GM19372 (cell line): ENCODE measurements around the gene ESAM.

Source experiments
- ATAC-seq: cut with Tn5 transposase; IDR thresholded peaks from one replicate; pipeline ENCODE4 v1.9.1; 2021; ENCODE audit warnings: mild to moderate bottlenecking, low read depth, moderate library complexity; ENCODE audit not compliant: unreplicated experiment

The ESAM gene, protein sequence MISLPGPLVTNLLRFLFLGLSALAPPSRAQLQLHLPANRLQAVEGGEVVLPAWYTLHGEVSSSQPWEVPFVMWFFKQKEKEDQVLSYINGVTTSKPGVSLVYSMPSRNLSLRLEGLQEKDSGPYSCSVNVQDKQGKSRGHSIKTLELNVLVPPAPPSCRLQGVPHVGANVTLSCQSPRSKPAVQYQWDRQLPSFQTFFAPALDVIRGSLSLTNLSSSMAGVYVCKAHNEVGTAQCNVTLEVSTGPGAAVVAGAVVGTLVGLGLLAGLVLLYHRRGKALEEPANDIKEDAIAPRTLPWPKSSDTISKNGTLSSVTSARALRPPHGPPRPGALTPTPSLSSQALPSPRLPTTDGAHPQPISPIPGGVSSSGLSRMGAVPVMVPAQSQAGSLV

DNA sequence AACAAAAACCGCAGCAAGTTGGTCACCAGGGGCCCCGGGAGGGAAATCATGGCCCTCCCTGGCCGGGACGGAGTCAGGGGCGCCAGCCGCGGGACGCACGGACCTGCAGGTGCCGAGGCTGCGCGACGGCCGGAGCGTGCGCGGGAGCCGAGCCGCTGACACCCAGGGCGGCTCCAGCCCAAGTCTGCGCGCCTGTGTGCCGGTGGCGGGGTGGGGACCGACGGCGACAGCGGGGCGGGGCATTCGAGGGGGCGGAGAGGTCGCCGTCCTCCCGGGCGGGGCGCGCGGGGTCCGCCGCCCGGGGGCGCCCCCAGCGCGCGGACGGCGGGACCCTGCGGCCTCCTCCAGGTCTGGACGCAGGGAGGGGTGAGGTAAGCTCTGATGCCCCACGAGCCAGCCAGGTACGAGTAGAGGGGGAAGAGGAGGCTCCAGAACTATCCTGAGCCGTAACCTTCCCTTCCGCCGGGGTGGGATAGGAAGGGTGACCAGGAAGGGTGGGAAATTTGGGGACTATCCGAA, at the start of gene ESAM:
TSS of gene ESAM (minus strand) at position 186 of the 519 bp plus-strand sequence. CDS start at position 50, 136 bp downstream.
- ATAC-seq, result peak; percentile 54

DNA sequence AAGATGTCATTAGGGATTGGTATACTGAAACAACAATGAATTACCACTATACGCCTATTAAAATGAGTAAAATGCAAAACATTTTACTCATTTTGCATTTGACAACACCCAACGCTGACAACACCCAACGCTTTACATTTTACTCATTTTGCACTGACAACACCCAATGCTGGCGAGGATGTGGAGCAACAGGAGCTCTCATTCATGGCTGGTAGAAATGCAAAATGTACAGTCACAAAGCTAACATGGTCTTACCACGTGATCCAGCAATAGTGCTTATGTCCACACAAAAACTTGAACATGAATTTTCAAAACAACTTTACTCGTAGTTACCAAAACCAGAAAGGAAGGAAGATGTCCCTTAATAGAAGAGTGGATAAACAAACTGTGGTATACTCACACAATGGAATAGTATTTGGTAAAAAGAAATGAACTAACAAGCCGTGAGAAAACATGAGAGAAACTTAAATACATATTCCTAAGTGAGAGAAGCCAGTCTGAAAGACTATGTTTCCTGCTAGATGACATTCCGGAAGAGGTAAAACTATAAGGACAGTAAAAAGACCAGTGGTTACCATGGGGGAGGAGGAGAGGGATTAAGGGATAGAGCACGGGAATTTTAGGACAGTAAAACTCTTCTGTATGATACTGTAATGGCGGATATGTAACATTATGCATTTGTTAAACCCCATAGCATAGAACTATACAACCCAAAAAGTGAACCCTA, 49.5 kb upstream of the ESAM start:
- ATAC-seq, result no peak

DNA sequence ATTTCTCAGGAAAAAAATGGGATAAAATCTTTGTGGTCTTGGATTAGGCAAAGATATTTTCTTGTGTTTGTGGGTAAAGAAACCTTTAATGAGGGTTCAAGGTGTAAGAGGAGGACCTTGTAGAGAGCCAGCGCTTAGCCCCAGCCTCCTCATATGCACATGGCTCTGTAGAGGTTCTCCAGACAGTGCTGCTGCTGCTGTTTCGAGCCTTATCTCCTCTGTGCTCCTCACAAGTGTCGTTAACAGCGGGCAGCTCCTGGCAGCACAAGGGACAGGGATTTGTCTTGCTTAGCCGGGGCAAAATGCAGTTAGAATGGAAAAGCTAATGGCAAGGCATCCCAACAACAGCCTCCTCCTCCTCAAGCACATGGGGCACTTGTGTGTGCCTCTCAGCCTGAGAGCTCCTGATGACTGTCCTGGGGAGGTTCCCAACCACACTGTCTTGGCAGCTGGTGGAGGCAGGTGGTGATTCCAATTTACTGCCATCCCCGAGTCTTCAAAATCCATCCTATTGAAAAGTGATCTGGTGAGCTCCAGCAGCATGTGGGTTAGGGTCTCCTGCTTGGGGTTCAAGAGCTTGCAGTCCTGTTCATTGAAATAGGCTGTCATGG, 45.7 kb upstream of the ESAM start:
- no peak for ATAC-seq

DNA sequence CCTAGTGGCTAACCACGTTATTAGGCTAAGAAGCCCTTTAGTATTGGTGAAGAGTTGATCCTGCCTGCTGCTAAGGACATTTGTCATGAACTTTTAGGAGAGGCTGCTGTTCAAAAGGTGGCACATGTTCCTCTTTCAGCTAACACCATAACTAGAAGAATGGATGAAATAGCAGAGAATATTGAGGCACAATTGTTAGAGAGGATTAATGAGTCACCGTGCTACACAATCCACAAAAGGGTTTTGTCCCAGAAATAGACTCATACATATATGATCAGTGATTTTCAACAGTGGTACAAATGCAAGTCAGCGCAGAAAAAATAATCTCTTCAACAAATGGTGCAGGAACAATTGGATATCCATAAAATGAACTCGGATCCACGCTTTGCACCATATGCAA, 45.1 kb upstream of the ESAM start:
- no peak for ATAC-seq

DNA sequence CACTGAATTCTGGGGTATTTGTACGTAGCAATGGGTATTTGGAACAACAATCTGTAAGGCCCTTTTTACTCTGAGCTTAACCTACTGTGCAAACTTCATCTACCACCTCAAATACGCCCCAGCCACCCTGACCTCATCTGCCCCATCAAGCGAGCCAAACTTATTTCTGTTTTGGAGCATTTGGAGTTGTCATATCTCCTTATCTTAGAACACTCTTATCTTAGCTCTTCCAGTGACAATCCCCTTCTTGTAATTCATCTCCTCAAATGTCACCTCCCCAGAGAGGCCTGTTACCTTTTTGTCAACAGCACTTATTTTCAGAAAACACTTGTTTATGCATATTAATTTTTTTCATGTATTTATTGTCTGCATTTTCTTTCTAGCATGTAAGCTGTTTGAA, 42.8 kb upstream of the ESAM start:
- ATAC-seq, result no peak

DNA sequence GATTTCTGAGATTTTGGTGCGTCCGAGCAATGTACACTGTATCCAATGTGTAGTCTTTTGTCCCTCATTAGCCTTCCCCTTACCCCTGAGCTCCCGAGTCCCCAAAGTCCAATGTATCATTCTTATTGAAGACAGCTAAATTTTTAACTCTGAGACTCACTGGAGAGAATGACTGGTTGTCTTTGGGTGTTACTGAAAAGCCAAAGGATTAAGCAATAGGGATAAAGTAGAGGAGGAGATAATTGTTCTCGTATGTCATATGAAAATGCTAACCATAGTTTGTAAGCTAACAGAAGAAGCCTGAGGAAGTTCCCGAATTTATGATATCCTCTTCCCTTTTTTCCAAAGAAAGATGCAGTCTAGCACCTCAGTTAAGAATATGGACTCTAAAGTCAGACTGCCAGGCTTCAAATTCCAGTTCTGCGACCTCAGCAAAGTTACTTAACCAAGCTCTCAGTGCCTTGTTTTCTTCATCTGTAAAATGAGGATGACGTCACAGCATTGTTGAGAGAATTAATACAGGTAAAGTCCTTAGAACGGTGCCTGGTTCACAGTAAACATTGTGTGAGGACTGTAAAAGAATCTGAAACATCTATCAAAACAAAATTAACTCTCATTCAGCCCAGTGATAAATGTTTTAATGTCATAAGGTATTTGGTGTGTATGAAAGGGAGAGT, 39.7 kb upstream of the ESAM start:
- no peak for ATAC-seq

DNA sequence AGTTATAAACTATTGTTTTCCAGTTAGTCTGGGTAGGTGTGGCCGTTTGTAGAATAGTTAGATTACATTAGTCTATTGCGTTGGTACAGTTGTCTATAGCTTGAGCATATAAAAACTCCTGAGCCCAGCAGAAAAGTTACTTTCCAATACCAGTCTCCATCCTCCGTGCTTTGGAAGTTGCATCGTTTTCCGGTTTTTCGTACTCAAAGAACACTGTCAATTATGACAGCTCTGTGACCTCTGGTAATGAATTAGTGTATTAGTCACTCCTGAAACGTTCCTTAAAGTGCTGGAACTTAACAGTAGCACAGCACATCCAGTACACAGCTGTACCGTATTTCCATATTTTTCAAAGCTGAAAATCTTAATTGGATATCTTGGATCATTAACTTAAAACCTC, 38.9 kb upstream of the ESAM start:
- no peak for ATAC-seq

DNA sequence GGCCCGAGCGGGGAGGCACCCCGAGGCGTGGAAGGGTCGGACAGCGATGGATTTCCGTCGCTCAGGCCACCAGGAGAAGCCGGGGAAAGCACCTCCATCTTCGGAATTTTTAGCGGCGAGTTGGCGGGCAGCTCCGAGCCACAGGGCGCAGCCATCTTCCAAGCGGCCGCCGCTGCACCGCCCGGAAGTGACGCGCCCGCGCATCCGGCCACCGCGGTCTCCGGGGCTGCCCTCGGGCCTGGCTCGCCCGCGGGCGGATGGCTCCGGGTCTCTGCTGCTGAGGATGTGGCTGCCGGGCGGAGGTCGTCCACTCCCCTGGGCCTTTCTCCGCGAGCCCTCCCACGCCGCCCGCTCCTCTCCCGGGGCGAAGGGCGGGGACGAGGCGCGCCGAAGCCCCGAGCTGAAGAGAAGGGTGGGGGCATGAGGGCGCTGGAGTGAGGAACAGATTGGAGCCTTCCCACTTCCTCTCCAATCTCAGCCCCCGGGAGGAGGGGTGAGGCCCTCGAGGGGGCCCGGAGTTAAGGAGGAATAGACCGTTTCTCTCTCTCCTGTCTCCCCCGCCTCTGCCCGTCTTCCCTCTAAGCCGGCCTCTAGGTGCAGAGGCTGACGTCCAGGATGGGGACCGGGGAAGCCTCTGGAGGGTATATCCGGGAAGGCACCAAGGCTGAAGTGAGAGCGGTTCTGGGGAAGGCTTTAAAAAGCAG, 38.3 kb upstream of the ESAM start, which contains the start of gene MSANTD2:
TSS of gene MSANTD2 (minus strand) at position 181 of the 704 bp plus-strand sequence. CDS start at position 155, 26 bp downstream.
- peak; percentile 92 for ATAC-seq

DNA sequence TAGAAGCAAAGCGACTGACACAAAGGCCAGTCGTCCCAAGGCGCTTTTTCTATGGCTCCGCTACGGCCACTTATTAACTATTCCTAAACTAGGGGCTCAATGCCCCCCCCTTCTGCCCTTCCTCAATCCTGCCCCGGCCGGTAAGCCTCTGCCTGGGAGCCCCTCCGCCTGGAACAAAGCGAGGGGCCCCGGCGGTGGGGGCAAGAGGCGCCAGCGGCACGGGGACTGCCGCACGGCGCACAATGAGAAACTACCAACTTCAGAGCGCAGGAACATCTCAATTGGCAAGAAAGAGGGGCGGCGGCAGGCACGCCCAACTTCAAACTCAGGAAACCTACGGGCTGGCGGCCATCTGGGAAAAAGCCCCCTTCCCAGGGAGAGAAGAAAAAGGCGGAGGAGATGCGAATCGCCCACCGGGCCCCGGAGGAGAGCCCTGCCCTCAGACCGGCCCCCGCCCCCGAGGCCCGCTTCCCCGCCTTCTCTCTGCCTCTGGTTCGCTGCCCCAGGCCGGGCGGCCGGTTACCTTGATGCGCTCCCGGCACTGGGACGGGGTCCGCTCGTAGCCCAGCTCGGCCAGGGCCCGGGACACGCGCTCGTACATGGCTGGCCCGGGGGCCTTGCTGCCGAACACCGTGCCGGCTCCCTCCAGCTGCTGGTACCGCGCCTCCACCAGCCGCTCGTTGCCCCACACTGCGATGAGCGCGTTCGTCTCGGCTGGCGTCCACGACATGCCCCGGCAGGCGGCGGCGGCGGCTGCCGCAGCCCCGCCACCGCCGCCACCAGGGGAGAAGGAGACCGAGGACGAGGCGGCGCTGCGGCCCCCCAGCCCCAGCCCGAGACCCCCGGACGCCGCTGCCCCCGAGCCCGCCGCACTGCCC, 37.5 kb upstream of the ESAM start:
- ATAC-seq, result peak; percentile 34

DNA sequence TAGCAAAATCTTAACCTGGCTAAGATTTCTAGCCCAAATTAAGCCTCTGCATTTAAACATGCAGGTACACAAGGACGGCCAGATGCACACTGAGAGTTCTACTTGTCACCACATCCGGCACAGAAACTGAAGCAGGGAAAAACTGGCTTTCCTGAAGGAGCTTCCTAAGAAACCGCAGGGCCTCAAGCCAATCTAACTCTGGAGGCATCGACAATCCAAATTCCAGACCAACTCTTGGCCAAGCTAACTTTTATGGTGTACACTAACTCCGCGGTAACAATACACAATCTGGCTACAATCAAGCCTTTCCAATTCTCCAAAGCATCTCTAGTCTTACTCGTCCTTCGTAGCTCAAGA, 36.9 kb upstream of the ESAM start:
- ATAC-seq, result peak; percentile 7

DNA sequence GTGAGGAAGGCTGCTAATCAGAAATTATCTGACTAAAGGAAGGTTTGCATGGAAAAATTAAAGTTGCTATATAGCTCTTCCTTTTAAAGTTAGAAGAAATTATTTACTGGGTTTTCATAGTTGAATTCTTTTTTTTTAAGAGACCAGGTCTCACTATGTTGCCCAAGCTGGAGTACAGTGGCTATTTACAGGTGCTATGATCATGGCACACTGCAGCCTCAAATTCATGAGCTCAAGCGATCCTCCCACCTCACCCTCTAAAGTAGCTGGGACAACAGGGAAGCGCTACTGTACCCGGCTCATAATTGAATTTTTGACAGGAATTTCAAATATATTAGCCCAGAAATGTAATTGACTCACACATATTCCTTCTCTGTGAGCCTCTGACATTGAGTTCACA, 34.2 kb upstream of the ESAM start:
- no peak for ATAC-seq

DNA sequence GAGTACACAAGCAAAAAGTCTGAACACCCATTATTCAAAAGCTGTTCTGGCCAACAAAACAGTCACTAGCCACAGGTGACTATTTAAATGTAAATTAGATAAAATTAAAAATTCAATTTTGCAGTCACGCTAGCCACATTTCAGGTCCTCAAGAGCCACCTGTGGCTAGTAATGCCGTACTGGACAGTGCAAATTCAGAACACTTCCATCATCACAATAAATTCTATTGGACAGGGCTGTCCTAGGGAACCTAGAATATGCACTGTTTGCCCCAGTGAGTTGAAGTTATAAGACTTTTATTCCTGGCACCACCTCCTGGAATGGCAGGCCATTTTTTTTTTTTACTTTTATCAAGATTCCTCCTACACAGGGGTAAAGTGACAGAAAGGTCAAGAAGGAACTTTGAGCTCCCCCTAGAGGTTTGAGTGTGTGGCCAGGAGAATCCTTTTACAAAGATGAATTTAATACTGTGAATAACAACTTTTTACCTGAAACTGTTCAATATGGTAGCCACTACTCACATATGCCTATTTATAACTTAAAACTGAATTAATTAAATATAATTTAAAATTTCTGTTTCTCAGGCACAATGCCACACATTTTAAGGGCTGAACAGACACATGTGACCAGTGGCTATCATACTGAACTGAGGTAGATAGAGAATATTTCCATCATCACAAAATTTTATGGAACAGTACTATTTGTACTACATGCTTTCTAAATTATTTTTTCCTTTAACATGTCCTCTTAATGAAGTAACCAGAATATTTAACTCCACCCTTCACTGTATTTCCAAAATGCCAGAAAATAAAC, 31.6 kb upstream of the ESAM start:
- peak; percentile 63 for ATAC-seq

DNA sequence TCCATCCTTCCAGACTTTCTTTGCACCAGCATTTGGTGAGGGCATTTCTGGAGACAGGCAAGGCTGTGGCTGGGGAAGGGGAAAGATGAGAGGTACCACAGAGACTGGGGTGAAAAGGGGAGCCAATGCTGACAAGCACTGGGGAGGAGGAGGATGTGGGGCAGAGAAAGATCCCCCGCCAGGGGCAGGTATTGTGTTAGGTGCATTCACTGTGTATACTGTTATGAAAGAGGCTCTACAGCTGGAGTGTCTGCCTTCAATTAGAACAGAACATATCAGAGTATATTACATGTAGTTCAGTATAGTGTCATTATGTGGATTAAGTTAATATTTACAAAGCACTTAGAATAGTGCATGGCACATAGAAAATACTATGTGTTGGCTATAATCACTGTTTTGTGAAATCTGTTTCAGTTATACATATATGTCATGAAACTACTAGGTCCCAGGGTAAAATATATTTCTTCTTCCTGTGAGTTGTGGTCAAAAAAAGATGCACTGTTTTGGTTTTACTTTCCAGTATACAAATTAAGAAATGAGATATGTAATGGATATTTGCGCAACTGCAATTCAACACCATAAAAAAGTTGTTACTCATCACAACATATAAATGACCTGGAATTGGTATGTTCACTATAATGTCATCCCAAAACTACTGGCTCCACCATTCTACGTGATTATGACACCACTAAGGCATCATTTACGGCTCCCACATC, 29.7 kb upstream of the ESAM start:
- peak; percentile 59 for ATAC-seq

DNA sequence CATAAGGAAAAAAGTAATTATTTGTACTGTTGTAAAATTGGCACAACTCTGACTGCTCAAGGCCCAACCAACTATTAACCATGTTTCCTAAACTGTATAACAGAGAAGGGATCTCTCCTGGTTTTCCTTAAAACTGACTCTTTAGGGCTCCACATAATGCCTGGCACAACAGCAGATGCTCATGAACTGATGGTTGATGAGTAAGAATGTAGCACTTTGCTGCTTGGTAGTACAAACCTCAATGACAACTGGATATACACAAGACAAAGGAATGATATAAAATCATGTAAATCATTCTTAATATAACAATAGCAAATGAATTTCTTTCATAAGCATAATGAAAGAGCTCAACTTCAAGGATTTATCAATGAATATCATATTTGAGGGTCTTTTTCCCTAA, 26.4 kb upstream of the ESAM start:
- no peak for ATAC-seq

DNA sequence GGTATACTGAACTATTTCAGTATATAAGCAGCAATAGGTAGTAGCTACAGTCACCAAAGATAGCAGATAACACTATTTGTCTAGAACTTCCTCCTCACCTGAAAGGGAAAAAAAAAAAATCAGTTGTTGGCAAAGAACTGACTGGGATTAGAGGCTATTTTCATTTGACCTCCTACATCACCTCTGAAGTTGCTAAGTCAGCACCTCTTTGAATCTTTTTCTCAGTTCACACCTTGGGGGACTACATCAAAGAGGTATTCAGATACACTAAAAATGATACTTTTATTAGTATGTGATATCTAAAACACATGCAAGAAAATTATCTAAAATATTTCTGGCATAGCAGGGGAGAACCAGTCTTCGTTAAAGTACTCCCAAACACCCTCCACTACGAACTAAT, 22.0 kb upstream of the ESAM start:
- no peak for ATAC-seq

DNA sequence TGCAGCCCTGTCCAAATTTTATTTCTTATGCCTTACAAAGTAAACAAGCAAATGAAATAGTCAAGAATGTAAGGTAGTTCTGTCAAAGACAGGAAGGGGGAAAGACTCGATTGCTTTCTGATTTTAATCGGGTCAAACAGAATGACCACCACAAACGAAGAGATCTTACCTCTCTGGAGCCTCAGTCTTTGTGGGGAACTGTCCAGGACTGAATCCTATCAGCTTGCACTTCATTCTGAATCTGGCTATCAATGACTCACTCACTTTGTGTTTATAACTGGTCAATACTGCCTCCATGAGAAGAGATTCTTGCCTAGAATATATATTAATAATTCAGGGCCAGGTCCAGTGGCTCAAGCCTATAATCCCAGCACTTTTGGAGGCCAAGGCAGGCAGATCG, 20.9 kb upstream of the ESAM start:
- ATAC-seq, result no peak

DNA sequence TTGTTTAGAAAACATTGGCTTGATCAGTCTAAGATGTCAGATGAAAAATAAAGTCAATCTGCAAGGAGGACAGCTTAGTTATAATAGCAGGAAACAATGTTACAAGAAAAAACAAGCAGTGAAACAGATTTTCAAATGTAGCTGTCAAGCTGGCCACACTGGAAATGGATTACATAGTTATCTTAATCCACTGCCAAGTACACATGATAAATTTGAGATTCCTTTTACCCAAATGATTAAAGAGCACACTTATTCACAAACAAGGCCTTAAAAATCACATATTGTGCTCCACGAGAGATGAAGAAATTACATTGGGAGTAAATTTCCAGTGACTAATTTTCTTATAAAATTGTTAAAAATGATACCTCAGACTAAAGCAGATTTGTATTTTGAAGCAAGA, 17.5 kb upstream of the ESAM start:
- ATAC-seq, result no peak

DNA sequence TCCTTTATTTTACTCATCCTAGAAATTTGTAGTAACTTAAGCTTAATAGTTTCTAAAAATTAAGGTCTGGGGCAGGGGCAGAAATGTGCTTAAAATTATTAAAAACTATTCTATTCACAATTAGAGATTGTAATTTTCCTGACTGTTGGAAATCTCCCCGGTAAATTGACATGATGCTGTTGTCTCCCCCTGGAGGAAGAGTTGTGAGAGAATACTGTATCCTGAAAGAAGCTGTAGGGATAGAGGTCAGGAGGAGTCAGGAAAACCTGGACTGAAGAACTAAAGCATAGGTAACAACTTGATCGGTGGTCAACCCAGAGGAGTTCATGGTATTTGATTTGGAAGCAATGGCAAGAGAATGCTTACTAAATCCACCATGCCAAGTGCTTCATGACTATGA, 16.2 kb upstream of the ESAM start:
- ATAC-seq, result no peak
